ENCODE results near the gene LRRC43. TPM values are rescaled to one million over a fixed set of nuclear protein-coding genes. Genes with fewer than 3 reads are reported as not detected.

The LRRC43 gene
- total RNA-seq, 1 donor from 2014 or later = not detected

- DNase-seq (ENCODE audit: low read depth) = no peak
These were observed 32.8 kb downstream of the LRRC43 start for GRCh38 chr12:122215771-122216170.

GRCh38 chr12:122216445-122216844 lies 33.5 kb downstream of the LRRC43 start:
- no peak for DNase-seq (ENCODE audit: low read depth)

GRCh38 chr12:122225683-122226365 lies 42.9 kb downstream of the LRRC43 start, which contains the start of gene DIABLO:
Gene DIABLO (minus strand): TSS chr12:122226052. CDS start chr12:122226014, 38 bp downstream.
- DNase-seq (ENCODE audit: low read depth) = peak; percentile 100

- DNase-seq (ENCODE audit: low read depth) = no peak
These were observed 43.6 kb downstream of the LRRC43 start for GRCh38 chr12:122226366-122227125.

- no peak for DNase-seq (ENCODE audit: low read depth)
These were observed 44.4 kb downstream of the LRRC43 start for GRCh38 chr12:122227341-122227740.

GRCh38 chr12:122228092-122228491 lies 45.2 kb downstream of the LRRC43 start:
- no peak for DNase-seq (ENCODE audit: low read depth)

GRCh38 chr12:122230798-122231197 lies 47.9 kb downstream of the LRRC43 start:
- DNase-seq (ENCODE audit: low read depth) = no peak

GRCh38 chr12:122232691-122233090 lies 49.8 kb downstream of the LRRC43 start:
- no peak for DNase-seq (ENCODE audit: low read depth)

GRCh38 chr12:122235741-122236140 lies 52.8 kb downstream of the LRRC43 start:
- DNase-seq (ENCODE audit: low read depth) = no peak

GRCh38 chr12:122238861-122239260 lies 55.9 kb downstream of the LRRC43 start:
- DNase-seq (ENCODE audit: low read depth) = no peak

GRCh38 chr12:122243965-122244364 lies 61.0 kb downstream of the LRRC43 start:
- no peak for DNase-seq (ENCODE audit: low read depth)

- DNase-seq (ENCODE audit: low read depth) = no peak
These were observed 61.8 kb downstream of the LRRC43 start for GRCh38 chr12:122244565-122245371.

GRCh38 chr12:122245553-122245952 lies 62.6 kb downstream of the LRRC43 start:
- DNase-seq (ENCODE audit: low read depth) = no peak

GRCh38 chr12:122250047-122250446 lies 67.1 kb downstream of the LRRC43 start:
- DNase-seq (ENCODE audit: low read depth) = peak; percentile 33

GRCh38 chr12:122250536-122250935 lies 67.6 kb downstream of the LRRC43 start:
- no peak for DNase-seq (ENCODE audit: low read depth)

Other genes with a start within 250 kb of the LRRC43 start
- 14.0 and 17.2 TPM in 2 replicates for gene BCL7A, start 161.2 kb upstream of the LRRC43 start, total RNA-seq
- 14.6 and 21.9 TPM in 2 replicates for gene MLXIP, start 104.4 kb upstream of the LRRC43 start, total RNA-seq
- not detected in 2 replicates for gene IL31, start 8.9 kb upstream of the LRRC43 start, total RNA-seq
- 0.36 TPM in 1 of 2 replicates, not detected in the other for gene B3GNT4, start 20.6 kb downstream of the LRRC43 start, total RNA-seq
- 60.2 and 63.9 TPM in 2 replicates for gene DIABLO, start 42.9 kb downstream of the LRRC43 start, total RNA-seq
- gene VPS33A, start 83.4 kb downstream of the LRRC43 start, total RNA-seq = 19.0 and 20.0 TPM in 2 replicates
- 51.2 and 52.2 TPM in 2 replicates for gene CLIP1, start 239.5 kb downstream of the LRRC43 start, total RNA-seq

Data from myocyte (in vitro differentiated cells).